DND-41 (cell line): ENCODE data around the gene CR1L.
"Not testable (repeated sequence)": the region's sequence is repeated elsewhere in the genome, so short reads cannot be mapped to it uniquely, and the experiment has no call there.

Source experiments
- ATAC-seq: fragments of 200-7000 bp; cut with Tn5 transposase; 3 replicates; pipeline ENCODE4 v1.9.1; 2021; ENCODE audit warnings: low read depth; ENCODE audit not compliant: insufficient read depth
- DNase-seq: peaks from one replicate; pipeline ENCODE4 v3.0.0-alpha.2; 2020
- H2AFZ ChIP-seq: 2 replicates; pipeline ENCODE4 v1.6.0; 2012; ENCODE audit warnings: low read depth, low read length
- H3K27ac ChIP-seq: 2 replicates; pipeline ENCODE4 v1.5.1; 2012; ENCODE audit warnings: low read length, inconsistent platforms
- H3K27me3 ChIP-seq: fragments of 200-600 bp; sonication (generic); 2 replicates; pipeline ENCODE4 v1.6.0; 2012; ENCODE audit warnings: low read length, mild to moderate bottlenecking, inconsistent platforms; ENCODE audit not compliant: insufficient read depth, poor library complexity
- H3K36me3 ChIP-seq: 2 replicates; pipeline ENCODE4 v1.5.1; 2012; ENCODE audit warnings: low read length, inconsistent platforms; ENCODE audit not compliant: insufficient read depth
- H3K4me1 ChIP-seq: 2 replicates; pipeline ENCODE4 v1.5.1; 2012; ENCODE audit warnings: mild to moderate bottlenecking, low read length; ENCODE audit not compliant: insufficient read depth
- H3K4me2 ChIP-seq: 2 replicates; pipeline ENCODE4 v1.6.0; 2012; ENCODE audit warnings: mild to moderate bottlenecking, moderate library complexity, low read length, inconsistent platforms; ENCODE audit not compliant: insufficient read depth
- H3K4me3 ChIP-seq, 2 experiments: fragments of 200-600 bp in 1 of 2; shearing (Covaris generic) in 1 of 2; 2 replicates each; pipeline ENCODE4 v1.5.1; 2012 to 2016; ENCODE audit warnings: inconsistent platforms in 2 of 2, low read length in 2 of 2, mild to moderate bottlenecking in 2 of 2, low read depth in 1 of 2, moderate library complexity in 1 of 2
- H3K79me2 ChIP-seq: 2 replicates; pipeline ENCODE4 v1.6.0; 2012; ENCODE audit warnings: low read length, inconsistent platforms; ENCODE audit not compliant: insufficient read depth
- H3K9ac ChIP-seq: 2 replicates; pipeline ENCODE4 v1.6.0; 2012; ENCODE audit warnings: low read depth, mild to moderate bottlenecking, inconsistent platforms, low read length, moderate library complexity
- H3K9me3 ChIP-seq: 2 replicates; pipeline ENCODE4 v1.5.1; 2012; ENCODE audit warnings: low read length, moderate library complexity, mild to moderate bottlenecking, inconsistent platforms; ENCODE audit not compliant: insufficient read depth, severe bottlenecking
- H4K20me1 ChIP-seq: 2 replicates; pipeline ENCODE4 v1.6.0; 2012; ENCODE audit warnings: low read length; ENCODE audit not compliant: insufficient read depth
- EZH2 ChIP-seq: IDR thresholded peaks from 3 replicates; pipeline ENCODE4 v1.6.1; 2012; ENCODE audit warnings: borderline replicate concordance, low read depth, mild to moderate bottlenecking, moderate library complexity, low read length, inconsistent platforms; ENCODE audit not compliant: severe bottlenecking
- TF ChIP-seq, protein P1 (sequence below): IDR thresholded peaks from 2 replicates; pipeline ENCODE4 v1.5.1; 2012; ENCODE audit warnings: borderline replicate concordance, low read length, moderate library complexity, mild to moderate bottlenecking; ENCODE audit not compliant: poor library complexity, severe bottlenecking; ENCODE audit errors: extremely low read depth

CR1L gene

DNA sequence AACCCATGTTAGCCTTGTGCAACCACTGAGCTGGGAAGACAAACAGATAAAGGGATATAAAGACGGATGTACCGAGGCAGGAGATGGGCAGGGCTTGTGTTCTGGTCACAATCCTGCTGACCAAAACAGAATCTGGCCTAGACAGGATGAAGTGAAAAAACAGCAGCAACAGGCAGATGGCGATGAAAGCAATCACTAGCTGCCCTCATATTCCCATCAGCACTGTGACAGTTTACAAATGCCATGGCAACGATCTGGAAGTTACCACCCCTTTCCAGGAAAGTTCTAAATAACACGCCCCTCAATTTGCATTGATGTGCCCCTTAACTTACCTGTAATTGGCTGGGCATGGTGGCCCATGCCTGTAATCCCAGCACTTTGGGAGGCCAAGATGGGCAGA is 66.4 kb downstream of the CR1L start:
- Histone ChIP-seq H3K4me1 (no peaks in the 10 kb centered on the region), H3K9ac (no peak overlapping the region), H2AFZ (no peak overlapping the region), H4K20me1 (no peaks in the 10 kb centered on the region), H3K4me3 (no peak overlapping the region), H3K9me3 (peaks cover 4% of the 10 kb centered on the region), H3K36me3 (no peaks in the 10 kb centered on the region), H3K27me3 (peaks cover 2% of the 10 kb centered on the region), H3K27ac (no peak overlapping the region), H3K79me2 (no peaks in the 10 kb centered on the region), H3K4me2 (no peak overlapping the region)
- ATAC-seq (no peak), DNase-seq (no peak)
- TF ChIP-seq, protein P1, sequence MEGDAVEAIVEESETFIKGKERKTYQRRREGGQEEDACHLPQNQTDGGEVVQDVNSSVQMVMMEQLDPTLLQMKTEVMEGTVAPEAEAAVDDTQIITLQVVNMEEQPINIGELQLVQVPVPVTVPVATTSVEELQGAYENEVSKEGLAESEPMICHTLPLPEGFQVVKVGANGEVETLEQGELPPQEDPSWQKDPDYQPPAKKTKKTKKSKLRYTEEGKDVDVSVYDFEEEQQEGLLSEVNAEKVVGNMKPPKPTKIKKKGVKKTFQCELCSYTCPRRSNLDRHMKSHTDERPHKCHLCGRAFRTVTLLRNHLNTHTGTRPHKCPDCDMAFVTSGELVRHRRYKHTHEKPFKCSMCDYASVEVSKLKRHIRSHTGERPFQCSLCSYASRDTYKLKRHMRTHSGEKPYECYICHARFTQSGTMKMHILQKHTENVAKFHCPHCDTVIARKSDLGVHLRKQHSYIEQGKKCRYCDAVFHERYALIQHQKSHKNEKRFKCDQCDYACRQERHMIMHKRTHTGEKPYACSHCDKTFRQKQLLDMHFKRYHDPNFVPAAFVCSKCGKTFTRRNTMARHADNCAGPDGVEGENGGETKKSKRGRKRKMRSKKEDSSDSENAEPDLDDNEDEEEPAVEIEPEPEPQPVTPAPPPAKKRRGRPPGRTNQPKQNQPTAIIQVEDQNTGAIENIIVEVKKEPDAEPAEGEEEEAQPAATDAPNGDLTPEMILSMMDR, result peak; percentile 14
- no peak for TF ChIP-seq EZH2

- not testable (repeated sequence) for H3K9ac ChIP-seq, H3K79me2 ChIP-seq, H3K4me2 ChIP-seq, H4K20me1 ChIP-seq, H3K4me1 ChIP-seq, H3K27me3 ChIP-seq, ATAC-seq, H2AFZ ChIP-seq, H3K27ac ChIP-seq, DNase-seq, H3K4me3 ChIP-seq, H3K9me3 ChIP-seq, H3K36me3 ChIP-seq
Measured at GRCh38 chr1:207712701-207713100, 67.8 kb downstream of the CR1L start.

DNA sequence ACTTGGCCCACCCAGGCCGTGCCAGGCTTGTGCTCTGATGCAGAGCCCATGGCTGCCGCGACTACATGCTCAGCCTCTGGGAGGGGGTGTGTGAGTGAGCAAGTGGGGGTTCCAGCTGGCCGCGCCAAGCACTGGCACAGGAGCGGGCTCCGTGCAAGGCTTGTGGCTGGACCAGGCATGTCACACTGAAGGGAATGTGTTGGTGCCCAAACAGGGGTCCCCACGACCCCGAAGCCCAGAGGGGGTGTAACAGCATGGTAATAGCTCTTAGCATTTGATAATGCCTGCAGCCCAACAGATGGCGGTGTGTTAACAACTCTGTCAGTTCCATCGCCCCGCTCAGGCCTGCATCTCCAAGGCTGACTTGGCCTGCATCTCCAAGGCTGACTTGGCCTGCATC is 68.6 kb downstream of the CR1L start:
- no peaks in the 10 kb centered on the region for H3K79me2 ChIP-seq

DNA sequence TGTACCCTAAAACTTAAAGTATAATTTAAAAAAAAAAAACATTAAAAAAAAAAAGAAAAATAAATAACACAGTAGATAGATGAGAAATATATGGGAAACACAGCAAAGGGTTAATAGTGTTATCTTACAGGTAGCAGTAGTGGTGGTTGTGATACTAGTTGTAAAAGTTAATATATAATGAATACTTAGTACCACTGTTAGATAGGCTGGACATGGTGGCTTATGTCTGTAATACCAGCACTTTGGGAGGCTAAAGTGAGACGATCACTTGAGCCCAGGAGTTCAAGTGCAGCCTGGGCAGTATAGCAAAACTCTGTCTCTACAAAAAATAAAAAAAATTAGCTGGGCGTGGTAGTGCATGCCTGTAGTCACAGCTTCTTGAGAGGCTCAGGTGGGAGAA is 74.3 kb downstream of the CR1L start:
- H4K20me1 ChIP-seq, result no peaks in the 10 kb centered on the region
- H2AFZ ChIP-seq, result no peak overlapping the region
- no peak overlapping the region for H3K4me3 ChIP-seq
- TF ChIP-seq, protein P1, result no peak
- TF ChIP-seq EZH2, result no peak
- no peak for DNase-seq
- H3K27ac ChIP-seq, result no peak overlapping the region
- H3K9me3 ChIP-seq, result no peaks in the 10 kb centered on the region
- no peaks in the 10 kb centered on the region for H3K79me2 ChIP-seq
- H3K9ac ChIP-seq, result no peak overlapping the region
- no peak for ATAC-seq
- H3K4me1 ChIP-seq, result no peaks in the 10 kb centered on the region
- H3K36me3 ChIP-seq, result no peaks in the 10 kb centered on the region
- no peak overlapping the region for H3K4me2 ChIP-seq
- no peaks in the 10 kb centered on the region for H3K27me3 ChIP-seq

More for the DNA sequence above, 68.6 kb downstream of the CR1L start:
- Histone ChIP-seq H2AFZ (no peak overlapping the region), H3K4me1 (no peaks in the 10 kb centered on the region), H3K36me3 (no peaks in the 10 kb centered on the region), H3K9ac (no peak overlapping the region), H3K27ac (no peak overlapping the region), H3K27me3 (no peaks in the 10 kb centered on the region), H3K9me3 (peaks cover 4% of the 10 kb centered on the region), H3K4me2 (no peak overlapping the region), H3K4me3 (no peak overlapping the region), H4K20me1 (no peaks in the 10 kb centered on the region)
- ATAC-seq (no peak), DNase-seq (no peak)
- TF ChIP-seq, protein P1, result no peak

DNA sequence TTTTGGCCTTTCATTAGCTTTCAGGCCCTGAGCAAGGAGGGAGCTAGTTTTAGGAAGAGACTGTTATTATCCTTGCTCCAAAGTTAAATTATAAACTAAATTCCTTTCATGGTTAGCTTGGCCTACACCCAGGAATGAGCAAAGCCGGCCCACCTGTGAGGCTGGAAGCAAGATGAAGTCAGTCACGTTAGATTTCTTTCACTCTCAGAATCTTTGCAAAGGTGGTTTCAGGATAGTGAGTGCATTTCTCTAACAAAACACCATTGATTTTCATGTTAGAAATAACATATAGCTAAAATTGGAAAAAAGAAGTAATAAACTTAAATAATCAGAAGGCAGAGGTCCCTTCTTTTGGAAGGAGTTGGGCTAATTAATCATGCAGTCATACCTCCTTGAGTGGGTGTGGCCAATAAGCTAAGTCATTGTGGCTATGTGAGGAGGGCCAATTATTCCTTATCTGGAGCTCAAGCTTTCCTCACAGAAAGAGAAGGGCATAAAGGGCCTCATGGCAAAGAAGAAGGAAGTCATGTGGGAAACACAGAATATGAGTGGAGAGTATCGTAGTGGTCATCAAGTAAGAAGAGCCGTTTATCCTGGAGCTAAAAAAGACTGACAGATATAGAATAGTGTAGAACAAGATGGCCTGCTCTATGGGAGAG is 83.4 kb downstream of the CR1L start:
- H3K9me3 ChIP-seq, H2AFZ ChIP-seq, H3K27me3 ChIP-seq, H3K27ac ChIP-seq, H3K9ac ChIP-seq, H4K20me1 ChIP-seq, H3K36me3 ChIP-seq, H3K79me2 ChIP-seq, H3K4me1 ChIP-seq, H3K4me3 ChIP-seq, DNase-seq, H3K4me2 ChIP-seq, ATAC-seq: not testable (repeated sequence)

- H2AFZ ChIP-seq, H3K27me3 ChIP-seq, H3K4me2 ChIP-seq, H3K36me3 ChIP-seq, H3K79me2 ChIP-seq, H3K4me3 ChIP-seq, H3K4me1 ChIP-seq, DNase-seq, H4K20me1 ChIP-seq, H3K9me3 ChIP-seq, H3K27ac ChIP-seq, ATAC-seq, H3K9ac ChIP-seq: not testable (repeated sequence)
Measured at GRCh38 chr1:207737503-207738157, 92.7 kb downstream of the CR1L start.
